ENCODE data around the gene MYL4.

Gene MYL4

GRCh38 chr17:47188271-47188875 is 20.8 kb upstream of the MYL4 start:
- no peak for TF ChIP-seq CTCF (IDR thresholded peaks at IDR 0.05; ENCODE audit: low read length, missing control alignments)
- DNase-seq (ENCODE audit: low read depth) = peak; percentile 59
- H3K4me3 ChIP-seq (replicated peaks; ENCODE audit: low read depth, low read length) = peak overlapping the region; percentile 89

GRCh38 chr17:47188876-47189731 is 20.0 kb upstream of the MYL4 start, which contains the start of gene CDC27:
Gene CDC27, minus strand, starts transcription at chr17:47189295. Its CDS starts 123 bp downstream, at chr17:47189172.
- no peak for TF ChIP-seq CTCF (IDR thresholded peaks at IDR 0.05; ENCODE audit: low read length, missing control alignments)
- DNase-seq (ENCODE audit: low read depth) = peak; percentile 99
- peak within 1 kb of the TSS; percentile 89 for H3K4me3 ChIP-seq (replicated peaks; ENCODE audit: low read depth, low read length)

- DNase-seq (ENCODE audit: low read depth) = no peak
- H3K4me3 ChIP-seq (replicated peaks; ENCODE audit: low read depth, low read length) = peak overlapping the region; percentile 89
Observed at GRCh38 chr17:47189732-47190237, 19.4 kb upstream of the MYL4 start.

GRCh38 chr17:47190243-47190642 is 18.9 kb upstream of the MYL4 start:
- no peak overlapping the region for H3K4me3 ChIP-seq (replicated peaks; ENCODE audit: low read depth, low read length)
- TF ChIP-seq CTCF (IDR thresholded peaks at IDR 0.05; ENCODE audit: low read length, missing control alignments) = no peak
- DNase-seq (ENCODE audit: low read depth) = no peak

More at GRCh38 chr17:47189732-47190237, 19.4 kb upstream of the MYL4 start:
- TF ChIP-seq CTCF (IDR thresholded peaks at IDR 0.05; ENCODE audit: low read length, missing control alignments) = no peak

- no peak for DNase-seq (ENCODE audit: low read depth)
- TF ChIP-seq CTCF (IDR thresholded peaks at IDR 0.05; ENCODE audit: low read length, missing control alignments) = no peak
- H3K4me3 ChIP-seq (replicated peaks; ENCODE audit: low read depth, low read length) = no peak overlapping the region
Observed at GRCh38 chr17:47190770-47191169, 18.4 kb upstream of the MYL4 start.

- no peak overlapping the region for H3K4me3 ChIP-seq (replicated peaks; ENCODE audit: low read depth, low read length)
- no peak for DNase-seq (ENCODE audit: low read depth)
- TF ChIP-seq CTCF (IDR thresholded peaks at IDR 0.05; ENCODE audit: low read length, missing control alignments) = no peak
Observed at GRCh38 chr17:47192554-47192953, 16.6 kb upstream of the MYL4 start.
